HepG2 (cell line): ENCODE results near the gene NISCH. TPM values are rescaled to one million over a fixed set of nuclear protein-coding genes. Genes with fewer than 3 reads are reported as not detected.

Experiments used
- CC2D1A ChIP-seq: sonication (generic); formaldehyde crosslinking; IDR thresholded peaks from 2 replicates; pipeline ENCODE4 v1.8.1; 2023; ENCODE audit warnings: mild to moderate bottlenecking, missing genetic modification reagents
- KAT2B ChIP-seq: fragments of 150-350 bp; IDR thresholded peaks from 2 replicates; pipeline ENCODE4 v1.6.1; 2014; ENCODE audit warnings: low read depth, low read length, borderline replicate concordance
- MTA1 ChIP-seq: sonication (generic); formaldehyde crosslinking; IDR thresholded peaks from 2 replicates; pipeline ENCODE4 v1.4.0; 2020; ENCODE audit warnings: missing genetic modification reagents, mild to moderate bottlenecking, borderline replicate concordance
- PHF20 ChIP-seq: sonication (generic); formaldehyde crosslinking; IDR thresholded peaks from 2 replicates; pipeline ENCODE4 v1.5.0; 2020; ENCODE audit warnings: mild to moderate bottlenecking, missing genetic modification reagents
- POLR2AphosphoS2 ChIP-seq: IDR thresholded peaks from 2 replicates; pipeline ENCODE4 v1.6.1; 2011; ENCODE audit warnings: low read depth, low read length, improper control_type of control experiment
- RBM22 ChIP-seq: fragments of 200-400 bp; formaldehyde crosslinking; optimal IDR thresholded peaks from 2 replicates; pipeline ENCODE3; 2017; ENCODE audit warnings: mild to moderate bottlenecking, low read length, moderate library complexity
- RFXAP ChIP-seq: sonication (generic); formaldehyde crosslinking; IDR thresholded peaks from 2 replicates; pipeline ENCODE4 v1.4.0; 2020; ENCODE audit warnings: missing genetic modification reagents, borderline replicate concordance
- SP2 ChIP-seq: sonication (generic); formaldehyde crosslinking; IDR thresholded peaks from 2 replicates; pipeline ENCODE4 v1.5.1; 2020; ENCODE audit warnings: mild to moderate bottlenecking, missing genetic modification reagents
- WIZ ChIP-seq: sonication (generic); formaldehyde crosslinking; IDR thresholded peaks from 2 replicates; pipeline ENCODE4 v1.5.1; 2020; ENCODE audit warnings: mild to moderate bottlenecking, missing genetic modification reagents
- ZBTB4 ChIP-seq: sonication (generic); formaldehyde crosslinking; IDR thresholded peaks from 2 replicates; pipeline ENCODE4 v1.4.0; 2020; ENCODE audit warnings: missing genetic modification reagents, mild to moderate bottlenecking, borderline replicate concordance
- ZFYVE20 ChIP-seq: sonication (generic); formaldehyde crosslinking; IDR thresholded peaks from 2 replicates; pipeline ENCODE4 v1.8.0; 2023; ENCODE audit warnings: low read depth, mild to moderate bottlenecking, moderate library complexity, missing genetic modification reagents, borderline replicate concordance
- ZNF296 ChIP-seq: sonication (generic); formaldehyde crosslinking; conservative IDR thresholded peaks from 2 replicates; pipeline ENCODE4 v1.5.0; 2020; ENCODE audit warnings: mild to moderate bottlenecking, missing genetic modification reagents
- ZNF451 ChIP-seq: sonication (generic); formaldehyde crosslinking; IDR thresholded peaks from 2 replicates; pipeline ENCODE4 v1.5.0; 2020; ENCODE audit warnings: mild to moderate bottlenecking, missing genetic modification reagents
- ZNF605 ChIP-seq: sonication (generic); formaldehyde crosslinking; IDR thresholded peaks from 2 replicates; pipeline ENCODE4 v1.8.0; 2022; ENCODE audit warnings: mild to moderate bottlenecking, missing genetic modification reagents
- ZSCAN22 ChIP-seq: sonication (generic); formaldehyde crosslinking; IDR thresholded peaks from 2 replicates; pipeline ENCODE4 v1.4.0; 2020; ENCODE audit warnings: mild to moderate bottlenecking, missing genetic modification reagents
- polyA plus RNA-seq, 8 experiments: library from polyadenylated mRNA; depleted of rRNA in 3 of 8; stranded (reverse) in 7 of 8; unstranded in 1 of 8; fragments of >200 nt; fragmentation: Illumina TruSeq in 4 of 8; extraction: Trizol in 4 of 8; gene quantifications; 2 replicates each; pipeline versions ENCODE4 v1.2.1 to v1.2.3, GENCODE V29; 2011 to 2016; ENCODE audit warnings: low read depth in 4 of 8, missing spikeins in 1 of 8, mixed read lengths in 1 of 8; ENCODE audit not compliant: insufficient read depth in 1 of 8
- total RNA-seq, 5 experiments: library from RNA; depleted of rRNA; stranded (reverse); fragments of >200 nt; fragmentation: Illumina TruSeq; extraction: Trizol; gene quantifications; 2 replicates each; pipeline ENCODE4 v1.2.3, GENCODE V29; 2016; ENCODE audit warnings: low read depth in 1 of 5
- TF ChIP-seq, protein P1 (sequence below): sonication (generic); formaldehyde crosslinking; IDR thresholded peaks from 2 replicates; pipeline ENCODE4 v1.5.0; 2020; ENCODE audit warnings: mild to moderate bottlenecking, low read depth, missing genetic modification reagents, borderline replicate concordance
- TF ChIP-seq, protein P2 (sequence below): sonication (generic); formaldehyde crosslinking; IDR thresholded peaks from 2 replicates; pipeline ENCODE4 v1.5.0; 2020; ENCODE audit warnings: mild to moderate bottlenecking, missing genetic modification reagents
- TF ChIP-seq, protein P3 (sequence below), 2 experiments: IDR thresholded peaks; 2 replicates each; pipeline ENCODE4 v1.6.1; 2011 to 2012; ENCODE audit warnings: low read length in 2 of 2, borderline replicate concordance in 1 of 2, low read depth in 1 of 2, mild to moderate bottlenecking in 1 of 2, moderate library complexity in 1 of 2

NISCH gene
- total and polyA plus RNA-seq, 2 of the 13 experiments (the other 11 are each of a cell fraction or from before 2014, with no cell fraction given): 27.0 to 47.6 TPM

DNA sequence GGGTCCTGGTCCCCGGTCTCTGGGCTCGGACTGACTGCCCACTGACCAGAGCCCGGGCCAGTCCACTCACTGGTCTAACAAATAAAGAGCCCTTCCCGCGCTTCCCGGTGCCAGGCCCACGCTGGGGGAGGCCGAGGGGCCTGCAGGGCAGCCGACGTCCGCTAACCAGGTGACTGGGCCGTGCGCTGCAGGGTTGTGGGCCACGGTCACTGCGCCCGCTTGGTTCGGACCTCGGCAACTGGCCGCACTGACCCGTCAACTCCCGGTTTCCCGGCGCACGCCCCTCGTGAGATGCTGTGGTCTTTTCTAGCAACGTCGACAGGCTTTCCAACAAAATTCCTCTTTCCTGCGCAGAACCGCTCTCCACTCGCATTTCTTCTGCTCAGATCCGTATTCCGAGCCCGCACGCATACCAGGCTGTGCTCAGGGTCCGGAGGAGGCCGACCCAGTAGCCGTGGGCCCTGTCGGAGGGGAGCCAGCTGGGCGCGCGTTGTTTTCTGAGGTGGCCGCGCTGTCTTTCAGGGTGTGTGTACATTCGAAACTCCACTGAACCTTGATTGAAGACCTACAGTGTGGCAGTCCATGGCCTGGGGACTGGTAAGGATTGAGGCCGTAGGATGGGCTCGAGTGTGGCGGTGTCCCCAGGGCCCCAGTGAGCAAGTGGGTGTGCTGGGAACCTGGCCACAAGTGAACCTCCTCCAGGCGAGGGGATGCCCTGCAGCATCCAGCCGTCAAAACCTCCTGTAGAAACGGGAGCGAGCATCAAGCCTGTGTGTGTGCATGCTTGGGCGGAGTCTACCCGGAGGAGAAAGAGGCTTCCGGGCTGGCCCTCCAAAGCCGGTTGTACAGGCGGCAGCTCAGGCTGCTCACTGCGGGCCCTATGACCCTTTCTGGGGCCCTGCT lies 79.1 kb downstream of the NISCH start (continued):
- TF ChIP-seq, protein P1, sequence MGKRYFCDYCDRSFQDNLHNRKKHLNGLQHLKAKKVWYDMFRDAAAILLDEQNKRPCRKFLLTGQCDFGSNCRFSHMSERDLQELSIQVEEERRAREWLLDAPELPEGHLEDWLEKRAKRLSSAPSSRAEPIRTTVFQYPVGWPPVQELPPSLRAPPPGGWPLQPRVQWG (CRISPR knock-in tag): no peak
- TF ChIP-seq CC2D1A (no peak), ZNF451 (no peak), ZFYVE20 (CRISPR knock-in tag) (no peak), RFXAP (peak; percentile 55; the same call in 1 of the 2 replicates), ZNF605 (peak; percentile 69), MTA1 (CRISPR knock-in tag) (no peak; the same call in 1 of the 2 replicates), ZSCAN22 (CRISPR knock-in tag) (0 out of 2 replicates have a peak, but pooled peaks have one; percentile 48), KAT2B (no peak), PHF20 (CRISPR knock-in tag) (peak; percentile 40), RBM22 (no peak), ZBTB4 (CRISPR knock-in tag) (no peak), WIZ (peak; percentile 18; the same call in 1 of the 2 replicates), ZNF296 (CRISPR knock-in tag) (peak; percentile 36; the same call in 1 of the 2 replicates), SP2 (no peak), POLR2AphosphoS2 (no peak)
- TF ChIP-seq, protein P2, sequence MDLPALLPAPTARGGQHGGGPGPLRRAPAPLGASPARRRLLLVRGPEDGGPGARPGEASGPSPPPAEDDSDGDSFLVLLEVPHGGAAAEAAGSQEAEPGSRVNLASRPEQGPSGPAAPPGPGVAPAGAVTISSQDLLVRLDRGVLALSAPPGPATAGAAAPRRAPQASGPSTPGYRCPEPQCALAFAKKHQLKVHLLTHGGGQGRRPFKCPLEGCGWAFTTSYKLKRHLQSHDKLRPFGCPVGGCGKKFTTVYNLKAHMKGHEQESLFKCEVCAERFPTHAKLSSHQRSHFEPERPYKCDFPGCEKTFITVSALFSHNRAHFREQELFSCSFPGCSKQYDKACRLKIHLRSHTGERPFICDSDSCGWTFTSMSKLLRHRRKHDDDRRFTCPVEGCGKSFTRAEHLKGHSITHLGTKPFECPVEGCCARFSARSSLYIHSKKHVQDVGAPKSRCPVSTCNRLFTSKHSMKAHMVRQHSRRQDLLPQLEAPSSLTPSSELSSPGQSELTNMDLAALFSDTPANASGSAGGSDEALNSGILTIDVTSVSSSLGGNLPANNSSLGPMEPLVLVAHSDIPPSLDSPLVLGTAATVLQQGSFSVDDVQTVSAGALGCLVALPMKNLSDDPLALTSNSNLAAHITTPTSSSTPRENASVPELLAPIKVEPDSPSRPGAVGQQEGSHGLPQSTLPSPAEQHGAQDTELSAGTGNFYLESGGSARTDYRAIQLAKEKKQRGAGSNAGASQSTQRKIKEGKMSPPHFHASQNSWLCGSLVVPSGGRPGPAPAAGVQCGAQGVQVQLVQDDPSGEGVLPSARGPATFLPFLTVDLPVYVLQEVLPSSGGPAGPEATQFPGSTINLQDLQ (CRISPR knock-in tag): 0 out of 2 replicates have a peak, but pooled peaks have one; percentile 54
- TF ChIP-seq, protein P3, sequence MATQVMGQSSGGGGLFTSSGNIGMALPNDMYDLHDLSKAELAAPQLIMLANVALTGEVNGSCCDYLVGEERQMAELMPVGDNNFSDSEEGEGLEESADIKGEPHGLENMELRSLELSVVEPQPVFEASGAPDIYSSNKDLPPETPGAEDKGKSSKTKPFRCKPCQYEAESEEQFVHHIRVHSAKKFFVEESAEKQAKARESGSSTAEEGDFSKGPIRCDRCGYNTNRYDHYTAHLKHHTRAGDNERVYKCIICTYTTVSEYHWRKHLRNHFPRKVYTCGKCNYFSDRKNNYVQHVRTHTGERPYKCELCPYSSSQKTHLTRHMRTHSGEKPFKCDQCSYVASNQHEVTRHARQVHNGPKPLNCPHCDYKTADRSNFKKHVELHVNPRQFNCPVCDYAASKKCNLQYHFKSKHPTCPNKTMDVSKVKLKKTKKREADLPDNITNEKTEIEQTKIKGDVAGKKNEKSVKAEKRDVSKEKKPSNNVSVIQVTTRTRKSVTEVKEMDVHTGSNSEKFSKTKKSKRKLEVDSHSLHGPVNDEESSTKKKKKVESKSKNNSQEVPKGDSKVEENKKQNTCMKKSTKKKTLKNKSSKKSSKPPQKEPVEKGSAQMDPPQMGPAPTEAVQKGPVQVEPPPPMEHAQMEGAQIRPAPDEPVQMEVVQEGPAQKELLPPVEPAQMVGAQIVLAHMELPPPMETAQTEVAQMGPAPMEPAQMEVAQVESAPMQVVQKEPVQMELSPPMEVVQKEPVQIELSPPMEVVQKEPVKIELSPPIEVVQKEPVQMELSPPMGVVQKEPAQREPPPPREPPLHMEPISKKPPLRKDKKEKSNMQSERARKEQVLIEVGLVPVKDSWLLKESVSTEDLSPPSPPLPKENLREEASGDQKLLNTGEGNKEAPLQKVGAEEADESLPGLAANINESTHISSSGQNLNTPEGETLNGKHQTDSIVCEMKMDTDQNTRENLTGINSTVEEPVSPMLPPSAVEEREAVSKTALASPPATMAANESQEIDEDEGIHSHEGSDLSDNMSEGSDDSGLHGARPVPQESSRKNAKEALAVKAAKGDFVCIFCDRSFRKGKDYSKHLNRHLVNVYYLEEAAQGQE (IDR thresholded peaks at IDR 0.05; ENCODE audit: borderline replicate concordance in 1 of 2, low read depth in 1 of 2, low read length in 2 of 2): no peak
